ENCODE results near the gene NMNAT2. TPM values are rescaled to one million over a fixed set of nuclear protein-coding genes. Genes with fewer than 3 reads are reported as not detected.

The NMNAT2 gene
- total and polyA plus RNA-seq, 2 of the 8 experiments (the other 6 are each of a cell fraction or from before 2014, with no cell fraction given): 6.5 to 20.9 TPM

GRCh38 chr1:183414365-183414764 is 3.8 kb downstream of the NMNAT2 start (continued):
- no peak for TF ChIP-seq CTCF (IDR thresholded peaks at IDR 0.05; ENCODE audit: control extremely low read depth in 1 of 3, insufficient read depth in 1 of 3, low read depth in 1 of 3, low read length in 3 of 3)
- no peak for TF ChIP-seq SUZ12 (IDR thresholded peaks at IDR 0.05; ENCODE audit: low read length)
